Esophagus squamous epithelium (tissue), 5 donors: ENCODE measurements around the gene COX5A. TPM values are rescaled to one million over a fixed set of nuclear protein-coding genes. Genes with fewer than 3 reads are reported as not detected.
"Not testable (repeated sequence)": the region's sequence is repeated elsewhere in the genome, so short reads cannot be mapped to it uniquely, and the experiment has no call there.

Source experiments
- DNase-seq: peaks from one replicate; lab custom pipeline; 2025; lab: John Stamatoyannopoulos, UW
- H3K27ac ChIP-seq, 4 donors: fragments of 200-600 bp; sonication (generic); one replicate each; pipeline ENCODE4 v1.5.1; 2016 to 2019; ENCODE audit warnings: mild to moderate bottlenecking in 1 of 4
- H3K27me3 ChIP-seq, 4 donors: fragments of 200-600 bp; sonication (generic); 1 replicate in 3 of 4; 2 replicates in 1 of 4; pipeline versions ENCODE4 v1.5.1 to v1.6.0; 2017 to 2021; ENCODE audit warnings: antibody characterized with exemption in 1 of 4
- H3K36me3 ChIP-seq, 3 donors: fragments of 200-600 bp; sonication (generic); one replicate each; pipeline ENCODE4 v1.5.1; 2016 to 2019
- H3K4me1 ChIP-seq, 3 donors: fragments of 200-600 bp; sonication (generic); one replicate each; pipeline ENCODE4 v1.5.1; 2017 to 2019
- H3K4me3 ChIP-seq, 4 donors: fragments of 200-600 bp; sonication (generic); 1 replicate in 3 of 4; 2 replicates in 1 of 4; pipeline ENCODE4 v1.5.1; 2016 to 2019; ENCODE audit warnings: mild to moderate bottlenecking in 2 of 4, moderate library complexity in 1 of 4
- H3K9me3 ChIP-seq, 3 donors: fragments of 200-600 bp; sonication (generic); one replicate each; pipeline ENCODE4 v1.5.1; 2016 to 2019
- CTCF ChIP-seq, 6 experiments: fragments of 450-650 bp in 4 of 6; fragments of 200-600 bp in 2 of 6; sonication (generic) in 2 of 6; IDR thresholded peaks; one replicate each; pipeline ENCODE4 v1.5.1; 2016 to 2019; ENCODE audit warnings: antibody characterized with exemption in 6 of 6, mild to moderate bottlenecking in 4 of 6, moderate library complexity in 4 of 6
- POLR2A ChIP-seq, 4 donors: fragments of 450-650 bp; IDR thresholded peaks; one replicate each; pipeline ENCODE4 v1.6.1; 2017; ENCODE audit warnings: antibody characterized with exemption in 4 of 4, mild to moderate bottlenecking in 4 of 4, moderate library complexity in 3 of 4
- WGBS, 2 donors: methylation state at CpG; one replicate each; pipeline ENCODE4 v1.1.5; 2018; 5-methylcytosine and 5-hydroxymethylcytosine counted together
- intact Hi-C: fragments of 100-400 bp; cut with DNase I; formaldehyde crosslinking; loops from one replicate; pipeline ENCODE4 v1.15.0; 2022
- total RNA-seq, 4 donors: library from RNA; depleted of rRNA; stranded (reverse); fragments of >200 nt; gene quantifications; one replicate each; pipeline ENCODE4 v1.1.0, GENCODE V29; 2016
- donor health status: DM: yes; HTN: yes; CAD: no.

The COX5A gene
- total RNA-seq, 4 donors from 2014 or later: 110 to 197 (median 172) TPM

GRCh38 chr15:74889390-74889882 lies 48.4 kb downstream of the COX5A start:
- Histone ChIP-seq H3K27me3 (no peaks in the 10 kb centered on the region), H3K9me3 (no peaks in the 10 kb centered on the region), H3K36me3 (peaks cover 0 to 31% (median 0%) of the 10 kb centered on the region in 3 donors), H3K4me1 (peaks cover 16 to 56% (median 26%) of the 10 kb centered on the region in 3 donors), H3K27ac (peak overlapping the region; percentile 81 to 91 (median 89)), H3K4me3 (peak overlapping the region; percentile 76 to 94 (median 88))
- 16 to 26% methylated on average over 7 to 8 of the region's 8 CpGs for WGBS, 2 donors
- intact Hi-C loops: no loop called here
- no peak for DNase-seq
- TF ChIP-seq POLR2A (IDR thresholded peaks at IDR 0.05) (no peak), CTCF (IDR thresholded peaks at IDR 0.05) (no peak)

GRCh38 chr15:74888716-74889115 lies 49.2 kb downstream of the COX5A start:
- Histone ChIP-seq H3K4me3 (no peak overlapping the region), H3K27me3 (no peaks in the 10 kb centered on the region), H3K4me1 (peaks cover 16 to 53% (median 26%) of the 10 kb centered on the region in 3 donors), H3K27ac (peak overlapping the region in 3 of 4 donors; percentile 81 to 91 (median 89)), H3K36me3 (peaks cover 0 to 26% (median 0%) of the 10 kb centered on the region in 3 donors), H3K9me3 (no peaks in the 10 kb centered on the region)
- TF ChIP-seq CTCF (IDR thresholded peaks at IDR 0.05): no peak
- TF ChIP-seq POLR2A (IDR thresholded peaks at IDR 0.05): no peak
- DNase-seq: no peak
- 90% methylated on average over 4 of the region's 4 CpGs; no CpG with 5 or more reads in 1 of the 2 donors for WGBS, 2 donors
- intact Hi-C loops: no loop called here

GRCh38 chr15:74887537-74888193 lies 50.2 kb downstream of the COX5A start:
- Histone ChIP-seq H3K36me3 (peaks cover 0 to 16% (median 0%) of the 10 kb centered on the region in 3 donors), H3K4me1 (peaks cover 16 to 42% (median 24%) of the 10 kb centered on the region in 3 donors)
- intact Hi-C loops, H3K9me3 ChIP-seq, H3K4me3 ChIP-seq, DNase-seq, H3K27ac ChIP-seq, H3K27me3 ChIP-seq: not testable (repeated sequence)
- 79 to 90% methylated on average over 4 to 9 of the region's 10 CpGs for WGBS, 2 donors

- 80 to 82% methylated on average over 5 of the region's 5 CpGs for WGBS, 2 donors
- peaks cover 8 to 20% (median 13%) of the 10 kb centered on the region in 3 donors for H3K4me1 ChIP-seq
- H3K9me3 ChIP-seq: no peaks in the 10 kb centered on the region
- H3K36me3 ChIP-seq: no peaks in the 10 kb centered on the region
- H3K27ac ChIP-seq: no peak overlapping the region
- no peak overlapping the region for H3K4me3 ChIP-seq
- intact Hi-C loops: no loop called here
- TF ChIP-seq CTCF (IDR thresholded peaks at IDR 0.05): no peak
- no peak for TF ChIP-seq POLR2A (IDR thresholded peaks at IDR 0.05)
- no peak for DNase-seq
- H3K27me3 ChIP-seq: no peaks in the 10 kb centered on the region
These were observed 52.4 kb downstream of the COX5A start for GRCh38 chr15:74885461-74885860.

GRCh38 chr15:74884428-74885223 lies 53.2 kb downstream of the COX5A start:
- Histone ChIP-seq H3K27ac (no peak overlapping the region), H3K4me3 (no peak overlapping the region), H3K9me3 (no peaks in the 10 kb centered on the region), H3K4me1 (peaks cover 5 to 14% (median 13%) of the 10 kb centered on the region in 3 donors), H3K27me3 (no peaks in the 10 kb centered on the region), H3K36me3 (no peaks in the 10 kb centered on the region)
- DNase-seq: no peak
- intact Hi-C loops: no loop called here
- TF ChIP-seq CTCF (IDR thresholded peaks at IDR 0.05) (no peak), POLR2A (IDR thresholded peaks at IDR 0.05) (no peak)
- WGBS, 2 donors: 70 to 82% methylated on average over 4 of the region's 4 CpGs
